Measurements from ENCODE around the gene GIGYF2.

GIGYF2 gene

DNA sequence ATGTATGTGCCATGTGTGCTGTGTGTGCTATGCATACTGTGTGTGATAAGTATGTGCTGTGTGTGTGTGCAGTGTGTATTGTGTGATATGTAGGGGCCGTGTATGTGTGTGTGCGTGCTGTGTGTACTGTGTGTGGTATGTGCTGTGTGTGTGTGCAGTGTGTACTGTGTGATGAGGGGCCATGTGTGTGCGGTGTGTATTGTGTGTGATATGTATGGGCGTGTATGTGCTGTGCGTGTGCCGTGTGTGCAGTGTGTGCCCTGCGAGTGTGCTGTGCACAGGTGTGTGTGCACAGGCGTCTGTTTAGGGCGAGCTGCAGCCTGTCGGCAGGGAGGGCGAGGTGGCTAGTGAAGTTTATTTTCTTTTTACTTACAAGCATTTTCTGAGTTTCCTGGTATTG is 189.0 kb downstream of the GIGYF2 start:
- no peak for TF ChIP-seq CTCF (IDR thresholded peaks at IDR 0.05; ENCODE audit: low read length, missing control alignments)
- DNase-seq (ENCODE audit: low read depth): no peak
- no peak overlapping the region for H3K4me3 ChIP-seq (replicated peaks; ENCODE audit: low read depth, low read length)

DNA sequence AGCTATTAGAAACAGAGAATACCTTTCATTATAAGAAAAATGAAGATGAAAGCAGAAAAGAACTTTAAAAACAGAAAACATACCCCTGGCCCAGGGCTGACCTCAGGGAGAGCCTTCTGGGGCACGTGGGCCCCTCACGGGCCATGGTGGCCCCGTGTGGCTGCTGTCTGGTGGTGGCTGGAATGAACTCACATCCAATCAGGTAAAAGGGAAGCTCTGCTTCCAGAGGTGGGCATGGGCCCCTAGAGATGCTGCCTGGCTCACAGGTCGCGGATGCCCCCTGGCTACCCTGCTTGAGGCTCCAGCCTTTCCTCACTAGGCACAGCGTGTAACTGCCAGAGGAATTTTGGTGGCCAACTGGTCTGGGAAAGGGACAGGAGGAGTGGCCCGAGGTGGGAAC is 189.5 kb downstream of the GIGYF2 start:
- no peak for TF ChIP-seq CTCF (IDR thresholded peaks at IDR 0.05; ENCODE audit: low read length, missing control alignments)
- H3K4me3 ChIP-seq (replicated peaks; ENCODE audit: low read depth, low read length): no peak overlapping the region
- DNase-seq (ENCODE audit: low read depth): no peak

DNA sequence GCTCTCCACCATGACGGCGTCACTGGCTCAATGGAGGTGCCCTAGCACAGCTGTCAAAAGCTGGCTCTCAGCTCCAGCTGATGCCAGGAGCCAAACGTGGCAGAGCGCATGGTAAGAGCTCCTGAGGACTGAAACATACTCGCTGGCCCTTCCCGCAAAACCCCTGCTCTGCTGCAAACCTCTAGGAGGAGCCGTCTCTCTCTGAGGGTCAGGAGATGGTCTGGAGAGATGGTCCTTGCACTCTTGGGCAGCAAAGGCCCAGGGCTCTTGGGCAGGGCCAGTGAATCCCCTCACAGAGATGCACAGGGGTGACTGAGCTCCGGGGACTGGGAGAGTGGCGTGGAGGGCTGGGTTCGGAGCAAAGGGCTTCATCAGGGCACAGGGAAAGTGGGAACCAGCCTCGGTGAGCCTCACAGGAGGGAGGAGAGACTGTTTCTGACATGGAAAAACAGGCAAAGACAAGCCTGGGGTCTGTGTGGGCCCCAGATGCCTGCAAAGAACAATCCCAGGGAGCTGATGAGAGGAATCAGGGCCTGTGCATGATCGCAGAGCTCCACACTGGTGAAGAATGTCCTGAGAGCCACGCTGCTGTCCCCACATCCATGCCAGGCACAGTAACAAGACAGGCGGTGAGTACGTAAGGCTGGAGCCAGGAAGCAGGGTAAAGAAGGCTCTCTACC is 190.2 kb downstream of the GIGYF2 start:
- peak; percentile 31 for TF ChIP-seq CTCF (IDR thresholded peaks at IDR 0.05; ENCODE audit: low read length, missing control alignments)
- H3K4me3 ChIP-seq (replicated peaks; ENCODE audit: low read depth, low read length): no peak overlapping the region
- peak; percentile 15 for DNase-seq (ENCODE audit: low read depth)

DNA sequence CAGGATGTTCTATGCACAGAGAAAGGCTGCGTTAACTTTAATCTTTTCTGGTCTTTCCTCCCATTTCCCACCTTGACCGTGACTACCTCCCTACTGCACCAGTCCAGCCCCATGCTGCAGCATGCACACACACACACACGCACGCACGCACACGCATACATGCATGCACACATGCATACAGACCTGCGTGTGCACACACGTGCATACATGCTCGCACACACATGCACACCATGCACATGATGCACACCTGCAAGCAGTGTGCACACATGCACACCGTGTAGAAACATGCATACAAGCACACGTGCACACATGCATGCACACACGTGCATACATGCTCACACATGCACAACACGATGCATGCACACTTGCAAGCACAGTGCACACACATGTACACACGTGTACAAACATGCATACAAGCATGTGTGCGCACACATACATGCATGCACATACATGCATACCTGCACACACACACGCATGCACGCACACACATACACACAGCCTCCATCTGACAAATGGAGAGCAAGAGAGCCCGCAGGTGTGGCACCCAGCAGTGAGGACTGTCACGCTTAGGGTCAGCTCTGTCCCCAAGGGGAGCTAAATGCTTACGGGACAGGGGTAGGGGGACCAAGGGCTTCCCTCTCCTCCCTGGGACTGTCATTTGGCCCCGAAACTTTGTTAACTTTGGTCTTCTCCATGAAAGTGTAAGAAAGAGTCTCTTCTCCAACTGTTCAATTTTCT is 191.1 kb downstream of the GIGYF2 start:
- no peak for TF ChIP-seq CTCF (IDR thresholded peaks at IDR 0.05; ENCODE audit: low read length, missing control alignments)
- DNase-seq (ENCODE audit: low read depth): no peak
- H3K4me3 ChIP-seq (replicated peaks; ENCODE audit: low read depth, low read length): no peak overlapping the region

- DNase-seq (ENCODE audit: low read depth): no peak
- no peak for TF ChIP-seq CTCF (IDR thresholded peaks at IDR 0.05; ENCODE audit: low read length, missing control alignments)
- no peak overlapping the region for H3K4me3 ChIP-seq (replicated peaks; ENCODE audit: low read depth, low read length)
Observed at GRCh38 chr2:232888839-232889529, 191.9 kb downstream of the GIGYF2 start.

DNA sequence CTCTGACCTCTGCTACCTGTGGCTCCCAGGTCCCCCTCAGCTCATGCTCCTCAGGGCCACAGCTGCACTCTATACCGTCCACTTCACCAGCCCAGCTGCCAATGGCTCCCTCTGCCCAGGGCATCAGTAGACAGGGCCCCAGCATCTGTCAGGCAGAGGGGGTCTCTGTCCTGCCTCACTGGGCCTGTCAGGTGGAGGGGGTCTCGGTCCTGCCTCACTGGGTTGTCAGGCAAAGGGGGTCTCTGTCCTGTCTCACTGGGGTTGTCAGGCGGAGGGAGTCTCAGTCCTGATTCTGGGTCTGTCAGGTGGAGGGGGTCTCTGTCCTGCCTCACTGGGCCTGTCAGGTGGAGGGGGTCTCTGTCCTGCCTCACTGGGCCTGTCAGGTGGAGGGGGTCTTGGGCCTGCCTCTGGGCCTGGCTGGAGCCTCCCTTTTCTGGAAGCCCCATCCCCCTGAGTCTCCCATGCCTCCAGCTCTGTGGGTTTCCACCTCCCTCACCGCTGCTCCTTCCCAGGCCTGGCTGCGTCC is 192.8 kb downstream of the GIGYF2 start:
- DNase-seq (ENCODE audit: low read depth): no peak
- TF ChIP-seq CTCF (IDR thresholded peaks at IDR 0.05; ENCODE audit: low read length, missing control alignments): no peak
- no peak overlapping the region for H3K4me3 ChIP-seq (replicated peaks; ENCODE audit: low read depth, low read length)

Data from fibroblast of pulmonary artery (primary cell).